Caco-2 (cell line): ENCODE results near the gene CCDC85C. TPM values are rescaled to one million over a fixed set of nuclear protein-coding genes. Genes with fewer than 3 reads are reported as not detected.

Experiments used
- BruUV-seq: library from RNA; stranded (reverse); fragments of 400-500 nt; replicated peaks from 2 replicates; lab custom pipeline; 2021; lab: Mats Ljungman, UMichigan
- CTCF ChIA-PET: fragments of 300-600 bp; sonication (Branson Sonifier 250); formaldehyde crosslinking; loops from one replicate; lab custom pipeline; 2022; ENCODE audit warnings: antibody characterized with exemption; lab: Charles Lee
- POLR2A ChIA-PET: fragments of 300-600 bp; sonication (Branson Sonifier 250); formaldehyde crosslinking; loops from one replicate; lab custom pipeline; 2022; ENCODE audit warnings: antibody characterized with exemption; lab: Charles Lee
- DNase-seq, 2 experiments: peaks; one replicate each; pipeline versions ENCODE4 v3.0.0 to v3.0.0-alpha.2; 2020 to 2022
- H3K27me3 ChIP-seq: replicated peaks from 2 replicates; pipeline ENCODE4 v1.6.0; 2011; ENCODE audit warnings: low read length; ENCODE audit not compliant: control insufficient read depth, insufficient read depth
- H3K36me3 ChIP-seq: 2 replicates; pipeline ENCODE4 v1.5.1; 2011; ENCODE audit warnings: low read length; ENCODE audit not compliant: control insufficient read depth, insufficient read depth
- H3K4me1 ChIP-seq: fragments of 250-450 bp; sonication (Bioruptor Pico); 2 replicates; pipeline ENCODE4 v1.5.1; 2020; ENCODE audit warnings: mild to moderate bottlenecking
- H3K4me3 ChIP-seq: 2 replicates; pipeline ENCODE4 v1.5.1; 2011; ENCODE audit warnings: low read depth, mild to moderate bottlenecking, control low read depth, low read length
- H3K9me3 ChIP-seq: fragments of 250-450 bp; sonication (Bioruptor Pico); 2 replicates; pipeline ENCODE4 v1.5.1; 2020; ENCODE audit warnings: mild to moderate bottlenecking, moderate library complexity
- H3K27ac Mint-ChIP-seq: one replicate; pipeline ENCODE4 v1.8.0; 2022; ENCODE audit warnings: mixed read lengths; ENCODE audit not compliant: unreplicated experiment
- H3K27me3 Mint-ChIP-seq: one replicate; pipeline ENCODE4 v1.8.0; 2022; ENCODE audit warnings: mixed read lengths; ENCODE audit not compliant: insufficient read depth, unreplicated experiment
- H3K36me3 Mint-ChIP-seq: one replicate; pipeline ENCODE4 v1.8.0; 2022; ENCODE audit warnings: mild to moderate bottlenecking, mixed read lengths; ENCODE audit not compliant: insufficient read depth, unreplicated experiment
- H3K4me1 Mint-ChIP-seq: one replicate; pipeline ENCODE4 v1.8.0; 2022; ENCODE audit warnings: low read depth, mixed read lengths; ENCODE audit not compliant: unreplicated experiment
- H3K4me3 Mint-ChIP-seq: one replicate; pipeline ENCODE4 v1.8.0; 2022; ENCODE audit warnings: mild to moderate bottlenecking, moderate library complexity, mixed read lengths; ENCODE audit not compliant: unreplicated experiment
- H3K9me3 Mint-ChIP-seq: one replicate; pipeline ENCODE4 v1.8.0; 2022; ENCODE audit warnings: mixed read lengths; ENCODE audit not compliant: unreplicated experiment
- CTCF ChIP-seq, 2 experiments: fragments of 200-600 bp in 1 of 2; IDR thresholded peaks; 1 replicate in 1 of 2; 2 replicates in 1 of 2; pipeline versions ENCODE4 v1.5.1 to v1.8.0; 2011 to 2022; ENCODE audit warnings: antibody characterized with exemption in 1 of 2, control low read depth in 1 of 2, inconsistent platforms in 1 of 2, low read depth in 1 of 2, low read length in 1 of 2, mild to moderate bottlenecking in 1 of 2, moderate library complexity in 1 of 2; ENCODE audit not compliant: insufficient read depth in 1 of 2, severe bottlenecking in 1 of 2, unreplicated experiment in 1 of 2
- intact Hi-C: fragments of 100-400 bp; cut with micrococcal nuclease; formaldehyde crosslinking; loops from one replicate; pipeline ENCODE4 v1.10.0; 2022; ENCODE audit not compliant: unreplicated experiment
- total RNA-seq: library from RNA; stranded (reverse); gene quantifications from 2 replicates; pipeline ENCODE4 v1.2.3, GENCODE V29; 2022

Gene CCDC85C
- total RNA-seq, 1 experiment from 2014 or later = 76.2 TPM

GRCh38 chr14:99634443-99634842, 30.4 kb upstream of the CCDC85C start:
- H3K27me3 Mint-ChIP-seq = no peaks in the 10 kb centered on the region
- Histone ChIP-seq H3K27me3 (no peaks in the 10 kb centered on the region), H3K4me3 (no peak overlapping the region), H3K9me3 (no peaks in the 10 kb centered on the region), H3K36me3 (no peaks in the 10 kb centered on the region), H3K4me1 (no peaks in the 10 kb centered on the region)
- POLR2A ChIA-PET = no interaction called here
- BruUV-seq = no TSS peak
- intact Hi-C loops = no loop called here
- H3K9me3 Mint-ChIP-seq = no peaks in the 10 kb centered on the region
- CTCF ChIA-PET = no interaction called here
- DNase-seq = no peak
- H3K4me1 Mint-ChIP-seq = no peaks in the 10 kb centered on the region
- no peak overlapping the region for H3K4me3 Mint-ChIP-seq
- no peak overlapping the region for H3K27ac Mint-ChIP-seq
- no peaks in the 10 kb centered on the region for H3K36me3 Mint-ChIP-seq
- no peak for TF ChIP-seq CTCF (IDR thresholded peaks at IDR 0.05; ENCODE audit: insufficient read depth in 1 of 2, low read depth in 1 of 2, low read length in 1 of 2, severe bottlenecking in 1 of 2, unreplicated experiment in 1 of 2)

- Histone ChIP-seq H3K9me3 (no peaks in the 10 kb centered on the region), H3K27me3 (no peaks in the 10 kb centered on the region), H3K36me3 (no peaks in the 10 kb centered on the region), H3K4me3 (no peak overlapping the region), H3K4me1 (no peaks in the 10 kb centered on the region)
- no peak for TF ChIP-seq CTCF (IDR thresholded peaks at IDR 0.05; ENCODE audit: insufficient read depth in 1 of 2, low read depth in 1 of 2, low read length in 1 of 2, severe bottlenecking in 1 of 2, unreplicated experiment in 1 of 2)
- Mint-ChIP-seq H3K36me3 (no peaks in the 10 kb centered on the region), H3K9me3 (no peaks in the 10 kb centered on the region), H3K4me1 (no peaks in the 10 kb centered on the region), H3K27me3 (no peaks in the 10 kb centered on the region), H3K27ac (no peak overlapping the region), H3K4me3 (no peak overlapping the region)
- DNase-seq = no peak
- intact Hi-C loops = no loop called here
- ChIA-PET CTCF (no interaction called here), POLR2A (no interaction called here)
- BruUV-seq = no TSS peak
These were observed 29.9 kb upstream of the CCDC85C start for GRCh38 chr14:99633918-99634317.

DNA sequence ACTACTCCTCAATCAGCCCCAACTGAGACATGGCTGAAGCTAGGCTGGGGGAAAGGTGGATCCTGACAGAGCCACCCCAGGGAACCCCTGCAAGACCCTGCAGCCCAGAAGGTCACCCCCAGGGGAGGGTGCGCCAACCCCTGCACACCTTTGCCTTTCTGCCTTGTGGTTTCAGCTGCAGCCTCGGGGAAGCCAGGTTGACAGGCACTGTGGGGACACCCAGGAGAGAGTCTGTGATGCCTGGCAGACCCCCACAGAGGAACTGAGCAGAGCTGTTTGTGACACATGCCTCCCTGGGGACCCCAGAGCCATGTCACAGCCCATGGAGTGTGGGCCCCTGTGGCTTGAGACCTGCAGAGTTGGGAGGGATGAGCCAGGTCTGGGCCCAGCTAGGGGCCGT, 29.1 kb upstream of the CCDC85C start:
- H3K27me3 Mint-ChIP-seq = no peaks in the 10 kb centered on the region
- DNase-seq = no peak
- no peak for TF ChIP-seq CTCF (IDR thresholded peaks at IDR 0.05; ENCODE audit: insufficient read depth in 1 of 2, low read depth in 1 of 2, low read length in 1 of 2, severe bottlenecking in 1 of 2, unreplicated experiment in 1 of 2)
- no peak overlapping the region for H3K4me3 Mint-ChIP-seq
- Histone ChIP-seq H3K27me3 (no peaks in the 10 kb centered on the region), H3K4me1 (no peaks in the 10 kb centered on the region), H3K9me3 (no peaks in the 10 kb centered on the region), H3K36me3 (no peaks in the 10 kb centered on the region), H3K4me3 (no peak overlapping the region)
- CTCF ChIA-PET = no interaction called here
- intact Hi-C loops = no loop called here
- POLR2A ChIA-PET = no interaction called here
- no peak overlapping the region for H3K27ac Mint-ChIP-seq
- no TSS peak for BruUV-seq
- H3K36me3 Mint-ChIP-seq = no peaks in the 10 kb centered on the region
- no peaks in the 10 kb centered on the region for H3K9me3 Mint-ChIP-seq
- no peaks in the 10 kb centered on the region for H3K4me1 Mint-ChIP-seq
